IgD-negative memory B cell (primary cell): ENCODE data around the gene ZNF575. TPM values are rescaled to one million over a fixed set of nuclear protein-coding genes. Genes with fewer than 3 reads are reported as not detected.
"Not testable (repeated sequence)": the region's sequence is repeated elsewhere in the genome, so short reads cannot be mapped to it uniquely, and the experiment has no call there.

Experiments used
- H3K27ac Mint-ChIP-seq, 3 donors: one replicate each; pipeline ENCODE4 v1.8.0; 2020 to 2022; ENCODE audit warnings: mild to moderate bottlenecking in 3 of 3, mixed read lengths in 3 of 3, moderate library complexity in 1 of 3
- H3K27me3 Mint-ChIP-seq: one replicate; pipeline ENCODE4 v1.8.0; 2021; ENCODE audit warnings: mixed read lengths
- H3K36me3 Mint-ChIP-seq: one replicate; pipeline ENCODE4 v1.8.0; 2020; ENCODE audit warnings: mild to moderate bottlenecking, mixed read lengths
- H3K4me1 Mint-ChIP-seq, 3 donors: one replicate each; pipeline ENCODE4 v1.8.0; 2020 to 2022; ENCODE audit warnings: mixed read lengths in 3 of 3, mild to moderate bottlenecking in 1 of 3
- H3K4me3 Mint-ChIP-seq, 4 donors: one replicate each; pipeline ENCODE4 v1.8.0; 2020 to 2022; ENCODE audit warnings: mild to moderate bottlenecking in 4 of 4, mixed read lengths in 4 of 4, moderate library complexity in 3 of 4
- H3K9me3 Mint-ChIP-seq, 3 donors: one replicate each; pipeline ENCODE4 v1.8.0; 2020 to 2021; ENCODE audit warnings: mixed read lengths in 3 of 3, mild to moderate bottlenecking in 1 of 3
- polyA plus RNA-seq: library from polyadenylated mRNA; unstranded; fragments of 300-500 nt; fragmentation: Illumina TruSeq; gene quantifications from one replicate; pipeline ENCODE4 v1.2.3, GENCODE V29; 2021

The ZNF575 gene
- polyA plus RNA-seq, 1 donor from 2014 or later: 2.9 TPM

DNA sequence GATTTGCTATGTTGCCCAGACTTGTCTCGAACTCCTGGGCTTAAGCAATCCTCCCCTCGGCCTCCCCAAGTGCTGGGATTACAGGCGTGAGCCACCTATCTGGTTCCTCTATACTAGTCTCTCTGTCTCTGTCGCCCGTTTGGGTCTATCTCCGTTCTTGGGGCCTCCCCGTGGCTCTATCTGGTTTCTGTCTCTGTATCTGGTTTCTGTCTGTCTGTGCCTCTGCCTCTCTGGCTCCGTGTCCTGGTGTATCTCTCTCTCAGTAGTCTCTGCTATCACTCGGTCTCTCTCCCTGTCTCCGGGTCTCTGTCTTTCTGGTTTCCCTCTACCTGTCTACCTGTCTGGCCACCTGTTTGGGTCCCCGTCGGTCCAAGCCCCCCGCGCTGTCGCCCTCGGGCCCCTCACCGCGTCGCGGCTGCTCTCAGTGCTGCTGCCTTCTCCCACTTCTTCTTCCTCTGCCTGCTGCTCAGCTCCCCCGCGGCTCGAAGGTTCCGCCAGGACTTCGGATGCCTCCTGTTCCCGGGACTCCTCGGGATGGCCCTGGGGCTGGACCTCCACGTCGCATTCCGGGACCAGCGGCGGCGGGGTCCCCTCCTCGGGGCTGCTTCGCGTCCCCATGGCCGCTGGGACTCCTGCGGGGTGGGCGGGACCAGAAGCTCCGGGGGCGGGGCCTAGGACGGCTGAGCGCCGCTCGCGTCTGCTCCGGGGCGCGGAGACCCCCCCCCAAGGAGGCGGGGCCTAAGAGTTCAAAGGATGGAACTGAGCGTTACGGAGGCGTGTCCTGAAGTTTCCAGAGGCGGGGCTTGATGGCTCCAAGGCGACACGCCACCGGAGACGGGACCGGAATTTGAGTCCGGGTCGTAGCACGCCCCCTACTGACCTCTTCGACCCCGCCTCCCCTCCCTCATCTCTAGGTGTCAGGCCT is 29.2 kb upstream of the ZNF575 start:
- Mint-ChIP-seq H3K9me3 (no peaks in the 10 kb centered on the region), H3K27me3 (no peaks in the 10 kb centered on the region), H3K4me3 (peak overlapping the region; percentile 94 to 99 (median 97)), H3K4me1 (peaks cover 11 to 18% (median 13%) of the 10 kb centered on the region in 3 donors), H3K36me3 (peaks cover 4% of the 10 kb centered on the region), H3K27ac (peak overlapping the region; percentile 95 to 98 (median 98))

DNA sequence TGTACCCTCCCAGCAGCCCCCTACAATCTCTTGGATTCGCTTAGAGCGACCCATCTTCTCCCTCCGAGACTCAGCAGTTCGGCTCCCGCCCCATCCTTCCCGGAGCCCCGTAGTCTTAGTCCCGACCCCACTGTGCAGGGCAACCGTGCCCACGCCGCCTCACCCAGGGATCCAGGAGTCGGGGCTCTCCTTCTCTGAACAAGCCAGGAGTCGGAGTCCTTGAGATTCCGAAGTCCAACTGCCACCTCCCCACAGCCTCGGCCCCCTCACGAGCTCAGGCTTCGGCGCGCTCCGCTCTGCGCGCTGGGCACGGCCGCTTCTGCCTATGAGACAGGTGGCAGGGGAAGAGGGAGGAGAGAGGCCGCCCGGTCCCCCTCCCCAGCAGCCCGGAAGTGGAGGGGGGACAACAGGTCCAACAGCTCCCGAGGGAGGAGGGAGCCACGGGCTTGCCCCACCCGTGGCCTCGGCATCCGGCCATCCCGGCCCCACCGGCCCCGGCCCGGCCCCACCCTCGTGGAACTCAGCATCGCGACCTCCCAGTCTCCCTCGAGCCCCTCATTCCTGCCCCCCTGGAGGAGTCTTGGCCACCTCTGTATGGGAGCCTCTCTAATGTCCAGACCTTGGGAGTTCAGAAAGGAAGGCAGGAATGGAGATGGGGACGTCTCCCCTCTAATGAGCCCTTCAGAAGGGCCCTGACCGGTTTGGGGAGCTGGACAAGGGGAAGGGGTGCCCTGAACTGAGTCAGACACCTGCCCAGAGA is 28.4 kb upstream of the ZNF575 start, which contains the start of gene PHLDB3:
TSS of gene PHLDB3 (minus strand) at position 321 of the 760 bp plus-strand sequence. CDS start 628 bp downstream, outside the sequence.
- no peaks in the 10 kb centered on the region for H3K36me3 Mint-ChIP-seq
- H3K27me3 Mint-ChIP-seq: no peaks in the 10 kb centered on the region
- H3K27ac Mint-ChIP-seq: peak within 1 kb of the TSS; percentile 95 to 98 (median 98)
- no peaks in the 10 kb centered on the region for H3K9me3 Mint-ChIP-seq
- H3K4me3 Mint-ChIP-seq: peak within 1 kb of the TSS; percentile 94 to 99 (median 97)
- H3K4me1 Mint-ChIP-seq: peaks cover 11 to 15% (median 13%) of the 10 kb centered on the region in 3 donors

DNA sequence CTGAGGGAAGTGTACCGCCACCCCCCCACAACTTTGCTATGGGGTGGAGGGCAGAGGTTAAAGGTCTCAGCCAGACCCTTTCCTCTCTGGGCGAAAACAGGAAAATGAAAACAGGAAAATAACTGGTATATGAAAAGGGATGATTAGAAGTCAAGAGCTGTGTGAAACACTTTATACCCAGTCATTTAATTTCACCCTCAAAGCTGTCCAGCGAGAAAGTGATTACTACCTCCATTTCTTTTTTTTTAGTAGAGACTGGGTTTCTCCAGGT is 27.9 kb upstream of the ZNF575 start:
- Mint-ChIP-seq H3K4me3 (peak overlapping the region in 3 of 4 donors; percentile 28 to 97 (median 94)), H3K9me3 (no peaks in the 10 kb centered on the region), H3K36me3 (no peaks in the 10 kb centered on the region), H3K4me1 (peaks cover 11 to 15% (median 13%) of the 10 kb centered on the region in 3 donors), H3K27ac (peak overlapping the region; percentile 39 to 98 (median 95)), H3K27me3 (no peaks in the 10 kb centered on the region)

DNA sequence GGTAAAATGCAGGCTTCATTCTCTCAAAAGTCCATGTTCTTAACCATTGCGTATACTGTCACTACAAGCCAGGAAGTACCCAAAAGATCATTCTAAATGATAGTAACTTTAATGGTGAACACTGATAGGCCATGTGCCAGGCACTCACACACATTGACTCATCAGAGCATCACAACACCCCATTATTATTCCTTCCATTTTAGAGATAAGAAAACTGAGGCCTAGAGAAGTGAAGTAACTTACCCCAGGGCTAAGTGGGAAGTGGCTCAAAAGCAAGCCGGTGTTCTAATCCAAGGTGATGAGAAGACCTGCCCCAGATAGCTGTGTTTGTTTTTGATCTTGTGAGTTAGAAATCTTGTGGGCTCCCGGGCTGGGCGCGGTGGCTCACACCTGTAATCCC is 27.0 kb upstream of the ZNF575 start:
- Mint-ChIP-seq H3K9me3 (no peaks in the 10 kb centered on the region), H3K4me1 (peaks cover 11 to 18% (median 11%) of the 10 kb centered on the region in 3 donors), H3K36me3 (peaks cover 3% of the 10 kb centered on the region), H3K27me3 (no peaks in the 10 kb centered on the region), H3K27ac (peak overlapping the region in 1 of 3 donors; percentile 23), H3K4me3 (peak overlapping the region; percentile 28 to 60 (median 55))

DNA sequence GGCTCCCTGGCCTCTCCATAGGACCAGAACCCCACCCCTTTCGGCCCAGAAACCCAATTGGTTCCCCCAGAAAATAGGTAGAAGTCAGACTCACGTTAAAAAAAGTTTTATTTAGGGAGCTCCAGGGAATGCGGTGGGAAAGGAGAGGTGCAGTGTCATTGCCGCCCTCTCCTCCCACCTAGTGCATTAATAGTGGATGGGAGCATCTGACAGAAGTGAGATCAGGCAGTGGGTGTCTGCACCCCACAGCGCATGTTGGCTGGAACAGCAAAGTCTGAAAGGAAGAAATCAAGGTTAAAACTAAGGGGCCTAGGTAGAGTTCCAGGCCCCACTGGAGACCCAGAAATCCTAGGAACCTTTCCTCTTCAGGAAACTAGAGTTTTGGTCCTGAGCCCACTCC is 26.4 kb upstream of the ZNF575 start:
- Mint-ChIP-seq H3K27me3 (no peaks in the 10 kb centered on the region), H3K4me3 (no peak overlapping the region), H3K4me1 (peaks cover 11 to 18% (median 11%) of the 10 kb centered on the region in 3 donors), H3K9me3 (no peaks in the 10 kb centered on the region), H3K27ac (no peak overlapping the region), H3K36me3 (peaks cover 7% of the 10 kb centered on the region)

DNA sequence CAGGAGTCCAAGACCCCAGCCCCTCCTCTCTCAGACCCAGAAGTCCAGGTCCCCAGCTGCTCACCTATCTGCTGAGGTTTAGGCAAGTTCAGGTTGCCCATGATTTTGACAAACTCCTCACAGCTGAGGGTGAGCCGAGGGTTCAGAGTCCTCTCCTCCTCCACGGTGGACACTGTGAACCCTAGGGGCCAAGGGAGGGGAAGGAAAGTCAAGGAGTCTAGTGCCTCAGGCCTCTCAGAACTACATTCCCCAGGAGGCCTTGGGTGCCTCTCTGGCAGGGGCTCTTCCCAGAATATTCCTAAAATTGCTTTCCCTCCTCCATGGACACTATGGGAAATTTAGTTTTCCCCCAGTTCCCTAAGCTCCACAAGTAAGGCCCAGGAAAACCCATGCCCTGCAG is 25.1 kb upstream of the ZNF575 start:
- peak overlapping the region in 1 of 3 donors; percentile 85 for H3K27ac Mint-ChIP-seq
- H3K36me3 Mint-ChIP-seq: peaks cover 9% of the 10 kb centered on the region
- peak overlapping the region in 1 of 4 donors; percentile 65 for H3K4me3 Mint-ChIP-seq
- no peaks in the 10 kb centered on the region for H3K9me3 Mint-ChIP-seq
- peaks cover 9 to 16% (median 9%) of the 10 kb centered on the region in 3 donors for H3K4me1 Mint-ChIP-seq
- H3K27me3 Mint-ChIP-seq: no peaks in the 10 kb centered on the region

DNA sequence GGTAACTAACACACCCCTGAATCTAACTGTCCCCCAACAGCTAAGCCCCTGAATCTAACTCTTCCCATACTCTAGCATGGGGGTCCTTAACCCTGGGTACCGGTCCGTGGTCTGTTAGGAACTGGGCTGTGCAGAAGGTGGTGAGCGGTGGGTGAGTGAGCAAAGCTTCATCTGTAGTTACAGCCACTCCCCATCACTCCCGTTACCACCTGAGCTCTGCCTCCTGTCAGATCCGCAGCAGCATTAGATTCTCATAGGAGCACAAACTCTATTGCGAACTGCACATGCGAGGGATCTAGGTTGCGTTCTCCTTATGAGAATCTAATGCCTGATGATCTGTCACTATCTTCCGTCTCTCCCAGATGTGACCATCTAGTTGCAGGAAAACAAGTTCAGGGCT is 22.3 kb upstream of the ZNF575 start:
- H3K27ac Mint-ChIP-seq: no peak overlapping the region
- peak overlapping the region in 2 of 4 donors; percentile 7 to 10 for H3K4me3 Mint-ChIP-seq
- no peaks in the 10 kb centered on the region for H3K27me3 Mint-ChIP-seq
- H3K9me3 Mint-ChIP-seq: no peaks in the 10 kb centered on the region
- H3K36me3 Mint-ChIP-seq: peaks cover 9% of the 10 kb centered on the region
- H3K4me1 Mint-ChIP-seq: peaks cover 0 to 5% (median 0%) of the 10 kb centered on the region in 3 donors

DNA sequence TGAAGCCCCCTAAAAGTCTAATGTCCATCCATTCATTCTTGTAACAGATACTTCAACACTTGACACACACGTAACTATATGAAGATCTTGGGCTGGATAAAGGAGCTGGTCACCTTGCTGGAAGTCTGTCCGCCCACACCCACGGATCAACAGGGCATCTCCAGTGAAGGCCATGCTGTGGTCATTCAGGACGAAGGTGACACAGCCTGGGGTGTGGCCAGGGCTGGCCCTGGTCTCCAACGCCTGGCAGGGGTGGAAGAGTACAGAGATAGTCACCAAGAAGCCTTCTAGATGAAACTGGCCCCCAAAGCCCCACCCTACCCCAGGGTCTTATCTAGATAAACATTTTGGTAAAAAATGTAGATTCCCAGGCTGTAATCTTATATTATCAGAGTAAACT is 21.7 kb upstream of the ZNF575 start:
- peaks cover 9% of the 10 kb centered on the region for H3K36me3 Mint-ChIP-seq
- H3K9me3 Mint-ChIP-seq: no peaks in the 10 kb centered on the region
- H3K4me3 Mint-ChIP-seq: peak overlapping the region in 1 of 4 donors; percentile 10
- peaks cover 0 to 5% (median 0%) of the 10 kb centered on the region in 3 donors for H3K4me1 Mint-ChIP-seq
- no peaks in the 10 kb centered on the region for H3K27me3 Mint-ChIP-seq
- H3K27ac Mint-ChIP-seq: no peak overlapping the region

DNA sequence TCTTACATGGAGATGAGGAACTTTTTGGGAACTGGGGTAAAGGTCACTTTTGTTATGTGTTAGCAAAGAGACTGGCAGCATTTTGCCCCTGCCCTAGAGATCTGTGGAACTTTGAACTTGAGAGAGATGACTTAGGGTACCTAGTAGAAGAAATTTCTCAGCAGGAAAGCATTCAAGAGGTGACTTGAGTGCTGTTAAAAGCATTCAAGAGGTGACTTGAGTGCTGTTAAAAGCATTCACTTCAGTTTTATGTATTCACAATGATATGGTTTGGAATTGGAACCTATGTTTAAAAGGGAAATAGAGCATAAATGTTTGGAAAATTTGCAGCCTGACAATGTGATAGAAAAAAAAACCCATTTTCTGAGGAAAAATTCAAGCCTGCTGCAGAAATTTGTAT is 20.6 kb upstream of the ZNF575 start:
- not testable (repeated sequence) for H3K27me3 Mint-ChIP-seq, H3K36me3 Mint-ChIP-seq, H3K4me1 Mint-ChIP-seq, H3K9me3 Mint-ChIP-seq, H3K27ac Mint-ChIP-seq, H3K4me3 Mint-ChIP-seq

DNA sequence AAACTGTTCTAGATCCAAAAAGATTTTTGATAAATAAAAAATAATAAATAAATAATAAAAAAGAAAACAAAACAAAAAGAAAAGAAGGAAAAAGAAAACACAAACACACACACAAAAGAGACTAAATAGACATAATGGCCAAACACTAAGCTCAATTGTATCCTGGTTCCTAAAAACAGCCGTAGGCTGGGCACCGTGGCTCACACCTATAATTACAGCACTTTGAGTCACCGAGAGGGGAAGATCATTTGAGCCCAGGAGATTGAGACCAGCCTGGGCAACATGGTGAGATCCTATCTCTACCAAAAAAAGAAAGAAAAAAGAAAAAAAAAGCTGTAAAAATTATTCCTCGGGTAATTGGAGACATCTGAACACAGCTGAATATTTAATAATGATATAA is 14.9 kb upstream of the ZNF575 start:
- no peaks in the 10 kb centered on the region for H3K27me3 Mint-ChIP-seq
- peak overlapping the region in 3 of 4 donors; percentile 63 to 90 (median 73) for H3K4me3 Mint-ChIP-seq
- H3K27ac Mint-ChIP-seq: peak overlapping the region; percentile 59 to 92 (median 85)
- H3K4me1 Mint-ChIP-seq: peaks cover 11 to 15% (median 13%) of the 10 kb centered on the region in 3 donors
- no peaks in the 10 kb centered on the region for H3K9me3 Mint-ChIP-seq
- no peaks in the 10 kb centered on the region for H3K36me3 Mint-ChIP-seq

DNA sequence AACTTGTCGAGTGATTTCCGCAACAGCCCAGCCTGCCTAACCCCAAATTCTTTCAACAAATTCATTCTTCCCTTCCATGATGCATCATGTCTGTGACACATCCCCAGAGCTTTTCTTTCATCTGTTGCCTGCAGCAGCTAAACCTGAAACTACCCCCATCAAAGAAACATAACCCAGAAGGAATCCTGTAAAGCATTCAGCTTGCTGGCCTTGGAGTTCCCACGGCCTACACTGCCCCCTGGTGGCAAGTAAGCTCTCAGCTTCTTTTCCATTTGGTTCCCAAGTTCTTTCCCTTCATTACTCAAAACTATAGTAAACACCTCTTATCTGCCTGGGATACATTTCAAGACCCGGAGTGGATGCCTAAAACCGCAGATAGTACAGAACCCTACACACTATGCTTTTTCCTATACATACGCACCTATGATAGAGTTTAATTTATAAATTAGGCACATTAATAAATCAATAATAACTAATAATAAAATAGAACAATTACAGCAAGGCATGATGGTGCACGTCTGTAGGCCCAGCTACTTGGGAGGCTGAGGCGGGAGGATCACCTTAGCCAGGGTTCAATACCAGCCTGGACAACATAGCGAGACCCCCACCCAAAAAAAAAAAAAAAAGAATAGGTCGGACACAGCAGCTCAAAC is 13.4 kb upstream of the ZNF575 start:
- Mint-ChIP-seq H3K4me3 (peak overlapping the region; percentile 14 to 90 (median 48)), H3K4me1 (peaks cover 11 to 15% (median 13%) of the 10 kb centered on the region in 3 donors), H3K36me3 (no peaks in the 10 kb centered on the region), H3K27ac (peak overlapping the region; percentile 1 to 50 (median 34)), H3K27me3 (no peaks in the 10 kb centered on the region), H3K9me3 (no peaks in the 10 kb centered on the region)

DNA sequence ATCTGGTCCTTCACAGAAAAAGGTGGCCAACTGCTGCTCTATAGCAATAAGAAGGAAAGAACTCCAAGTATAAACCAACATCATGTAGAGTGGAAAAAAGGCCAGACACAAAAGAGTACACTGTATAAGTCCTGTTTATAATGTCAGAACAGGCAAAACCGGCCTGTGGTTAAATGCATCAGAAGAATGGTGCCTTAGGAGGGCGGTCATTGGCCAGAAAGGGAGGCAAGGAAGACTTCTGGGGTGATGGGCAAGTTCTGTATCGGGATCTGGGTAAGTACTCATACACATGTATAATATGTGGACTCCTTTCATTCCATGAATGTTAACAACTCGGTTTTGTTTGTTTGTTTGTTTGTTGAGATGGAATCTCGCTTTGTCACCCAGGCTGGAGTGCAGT is 10.1 kb upstream of the ZNF575 start:
- Mint-ChIP-seq H3K9me3 (no peaks in the 10 kb centered on the region), H3K27ac (no peak overlapping the region), H3K27me3 (no peaks in the 10 kb centered on the region), H3K4me1 (peaks cover 19 to 27% (median 20%) of the 10 kb centered on the region in 3 donors), H3K4me3 (no peak overlapping the region), H3K36me3 (no peaks in the 10 kb centered on the region)

DNA sequence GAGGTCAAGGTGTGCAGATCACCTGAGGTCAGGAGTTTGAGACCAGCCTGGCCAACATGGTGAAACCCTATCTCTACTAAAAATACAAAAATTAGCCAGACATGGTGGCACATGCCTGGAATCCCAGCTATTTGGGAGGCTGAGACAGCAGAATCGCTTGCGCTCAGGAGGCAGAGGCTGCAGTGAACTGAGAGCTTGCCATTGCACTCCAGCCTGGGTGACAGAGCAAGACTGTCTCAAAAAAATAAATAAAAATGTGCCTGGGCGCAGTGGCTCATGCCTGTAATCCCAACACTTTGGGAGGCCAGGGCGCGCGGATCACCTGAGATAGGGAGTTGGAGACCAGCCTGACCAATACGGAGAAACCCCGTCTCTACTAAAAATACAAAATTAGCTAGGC is 9.3 kb upstream of the ZNF575 start:
- peaks cover 13 to 24% (median 13%) of the 10 kb centered on the region in 3 donors for H3K4me1 Mint-ChIP-seq
- H3K27me3 Mint-ChIP-seq, H3K9me3 Mint-ChIP-seq, H3K27ac Mint-ChIP-seq, H3K4me3 Mint-ChIP-seq, H3K36me3 Mint-ChIP-seq: not testable (repeated sequence)

DNA sequence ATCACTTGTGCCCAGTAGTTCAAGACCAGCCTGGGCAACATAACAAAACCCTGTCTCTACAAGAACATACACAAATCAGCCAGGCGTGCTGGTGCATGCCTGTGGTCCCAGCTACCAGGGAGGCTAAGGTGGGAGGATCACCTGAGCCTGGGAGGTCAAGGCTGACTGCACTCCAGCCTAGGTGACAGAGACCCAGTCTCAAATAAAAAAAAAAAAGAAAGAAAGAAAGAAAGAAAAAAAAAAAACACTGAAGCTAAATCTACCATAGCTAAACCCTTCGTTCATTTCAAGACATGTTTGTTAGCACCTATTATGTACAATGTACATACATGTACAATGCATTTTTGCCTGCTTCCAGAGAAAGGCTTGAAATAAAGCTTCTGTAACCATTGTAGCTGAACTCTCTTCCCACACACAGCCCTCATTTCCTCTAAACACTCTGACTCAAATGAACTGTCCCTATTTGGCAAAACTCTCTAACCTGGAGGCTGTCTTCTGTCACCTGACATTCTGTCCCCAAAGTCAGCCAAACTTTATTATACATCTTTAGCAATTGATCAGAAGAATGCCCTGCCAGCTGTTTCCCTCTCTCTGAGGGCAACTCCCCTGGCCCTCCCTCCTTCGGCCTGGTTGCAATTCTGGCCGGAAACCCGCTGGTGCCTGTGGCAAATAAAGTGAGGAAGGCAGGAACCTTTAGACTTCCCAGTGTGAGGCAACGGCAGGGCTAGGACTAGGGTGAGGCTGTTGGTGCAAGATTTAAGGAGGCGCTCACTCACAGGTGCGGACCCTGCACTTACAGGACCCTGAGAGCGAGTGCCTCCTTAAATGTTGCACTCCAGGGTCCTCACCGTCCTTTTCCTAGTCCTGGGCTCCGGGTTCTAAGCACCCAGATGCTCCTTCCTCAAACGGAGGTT is 7.8 kb upstream of the ZNF575 start:
- Mint-ChIP-seq H3K4me1 (peaks cover 6 to 19% (median 6%) of the 10 kb centered on the region in 3 donors), H3K27ac (peak overlapping the region; percentile 0 to 64 (median 1))

More for the DNA sequence above, 7.8 kb upstream of the ZNF575 start:
- Mint-ChIP-seq H3K36me3 (no peaks in the 10 kb centered on the region), H3K4me3 (peak overlapping the region; percentile 63 to 96 (median 90)), H3K9me3 (no peaks in the 10 kb centered on the region), H3K27me3 (no peaks in the 10 kb centered on the region)
